Measurements from ENCODE around the gene PTBP2.

GRCh38 chr1:96772349-96772748, 50.8 kb downstream of the PTBP2 start:
- no peak for TF ChIP-seq CTCF (IDR thresholded peaks at IDR 0.05)
- TF ChIP-seq POLR2A (IDR thresholded peaks at IDR 0.05): no peak
